Stimulated activated memory B cell treated with anti-CD40 and anti-IgM and Interleukin-4, amounts not matched to agents 10 μg/mL and 1 μg/mL and 100 μg/mL, for 72 hours (primary cell): ENCODE measurements around the gene FHIT.

Experiments used
- ATAC-seq: fragments of 150-1000 bp; cut with Tn5 transposase; 2 replicates; pipeline ENCODE4 v1.10.0; 2021
- H3K27ac Mint-ChIP-seq: one replicate; pipeline ENCODE4 v1.8.0; 2022; ENCODE audit warnings: mild to moderate bottlenecking, mixed read lengths
- H3K27me3 Mint-ChIP-seq: one replicate; pipeline ENCODE4 v1.8.0; 2022; ENCODE audit warnings: mixed read lengths
- H3K36me3 Mint-ChIP-seq: one replicate; pipeline ENCODE4 v1.8.0; 2022; ENCODE audit warnings: mixed read lengths
- H3K4me1 Mint-ChIP-seq: one replicate; pipeline ENCODE4 v1.8.0; 2022; ENCODE audit warnings: mixed read lengths
- H3K4me3 Mint-ChIP-seq: one replicate; pipeline ENCODE4 v1.8.0; 2022; ENCODE audit warnings: mild to moderate bottlenecking, moderate library complexity, mixed read lengths
- H3K9me3 Mint-ChIP-seq: one replicate; pipeline ENCODE4 v1.8.0; 2022; ENCODE audit warnings: mixed read lengths

FHIT gene

GRCh38 chr3:60955034-60955433, 296.2 kb downstream of the FHIT start:
- no peak overlapping the region for H3K27ac Mint-ChIP-seq
- H3K36me3 Mint-ChIP-seq = peaks cover 6% of the 10 kb centered on the region
- no peak overlapping the region for H3K4me3 Mint-ChIP-seq
- peaks cover 16% of the 10 kb centered on the region for H3K9me3 Mint-ChIP-seq
- H3K27me3 Mint-ChIP-seq = no peaks in the 10 kb centered on the region
- no peaks in the 10 kb centered on the region for H3K4me1 Mint-ChIP-seq
- ATAC-seq = no peak

- ATAC-seq = no peak
- no peak overlapping the region for H3K27ac Mint-ChIP-seq
- no peaks in the 10 kb centered on the region for H3K27me3 Mint-ChIP-seq
- peaks cover 6% of the 10 kb centered on the region for H3K36me3 Mint-ChIP-seq
- H3K9me3 Mint-ChIP-seq = peaks cover 12% of the 10 kb centered on the region
- no peaks in the 10 kb centered on the region for H3K4me1 Mint-ChIP-seq
- H3K4me3 Mint-ChIP-seq = no peak overlapping the region
Measured at GRCh38 chr3:60954048-60954447, 297.2 kb downstream of the FHIT start.

- Mint-ChIP-seq H3K36me3 (peaks cover 6% of the 10 kb centered on the region), H3K9me3 (peaks cover 12% of the 10 kb centered on the region), H3K4me1 (no peaks in the 10 kb centered on the region), H3K27ac (no peak overlapping the region), H3K27me3 (no peaks in the 10 kb centered on the region), H3K4me3 (no peak overlapping the region)
- no peak for ATAC-seq
Measured at GRCh38 chr3:60953351-60953750, 297.9 kb downstream of the FHIT start.

- H3K27ac Mint-ChIP-seq = no peak overlapping the region
Measured at GRCh38 chr3:60952055-60952454, 299.2 kb downstream of the FHIT start.

GRCh38 chr3:60949146-60949545, 302.1 kb downstream of the FHIT start:
- Mint-ChIP-seq H3K27ac (no peak overlapping the region), H3K9me3 (no peaks in the 10 kb centered on the region), H3K4me3 (no peak overlapping the region)

More at GRCh38 chr3:60952055-60952454, 299.2 kb downstream of the FHIT start:
- ATAC-seq = no peak
- Mint-ChIP-seq H3K36me3 (peaks cover 5% of the 10 kb centered on the region), H3K27me3 (no peaks in the 10 kb centered on the region), H3K4me1 (no peaks in the 10 kb centered on the region), H3K4me3 (no peak overlapping the region), H3K9me3 (peaks cover 12% of the 10 kb centered on the region)

GRCh38 chr3:60948488-60948887, 302.8 kb downstream of the FHIT start:
- Mint-ChIP-seq H3K36me3 (no peaks in the 10 kb centered on the region), H3K4me3 (no peak overlapping the region), H3K9me3 (no peaks in the 10 kb centered on the region), H3K4me1 (no peaks in the 10 kb centered on the region), H3K27ac (no peak overlapping the region), H3K27me3 (no peaks in the 10 kb centered on the region)
- ATAC-seq = no peak

More at GRCh38 chr3:60949146-60949545, 302.1 kb downstream of the FHIT start:
- Mint-ChIP-seq H3K4me1 (no peaks in the 10 kb centered on the region), H3K27me3 (no peaks in the 10 kb centered on the region), H3K36me3 (no peaks in the 10 kb centered on the region)
- no peak for ATAC-seq

- no peaks in the 10 kb centered on the region for H3K9me3 Mint-ChIP-seq
- no peak overlapping the region for H3K4me3 Mint-ChIP-seq
- no peaks in the 10 kb centered on the region for H3K4me1 Mint-ChIP-seq
- no peak overlapping the region for H3K27ac Mint-ChIP-seq
- H3K27me3 Mint-ChIP-seq = no peaks in the 10 kb centered on the region
- no peaks in the 10 kb centered on the region for H3K36me3 Mint-ChIP-seq
- ATAC-seq = no peak
Measured at GRCh38 chr3:60935709-60936108, 315.5 kb downstream of the FHIT start.

GRCh38 chr3:60933824-60934223, 317.4 kb downstream of the FHIT start:
- Mint-ChIP-seq H3K36me3 (no peaks in the 10 kb centered on the region), H3K27ac (no peak overlapping the region), H3K4me1 (no peaks in the 10 kb centered on the region), H3K27me3 (no peaks in the 10 kb centered on the region), H3K4me3 (no peak overlapping the region), H3K9me3 (no peaks in the 10 kb centered on the region)
- ATAC-seq = no peak

GRCh38 chr3:60932643-60933042, 318.6 kb downstream of the FHIT start:
- H3K9me3 Mint-ChIP-seq = no peaks in the 10 kb centered on the region
- no peak for ATAC-seq
- no peaks in the 10 kb centered on the region for H3K4me1 Mint-ChIP-seq
- no peak overlapping the region for H3K4me3 Mint-ChIP-seq
- H3K27me3 Mint-ChIP-seq = no peaks in the 10 kb centered on the region
- H3K36me3 Mint-ChIP-seq = peaks cover 4% of the 10 kb centered on the region
- no peak overlapping the region for H3K27ac Mint-ChIP-seq

GRCh38 chr3:60932170-60932569, 319.1 kb downstream of the FHIT start:
- no peaks in the 10 kb centered on the region for H3K9me3 Mint-ChIP-seq
- H3K27ac Mint-ChIP-seq = no peak overlapping the region
- peaks cover 8% of the 10 kb centered on the region for H3K36me3 Mint-ChIP-seq
- H3K27me3 Mint-ChIP-seq = no peaks in the 10 kb centered on the region
- no peaks in the 10 kb centered on the region for H3K4me1 Mint-ChIP-seq
- no peak for ATAC-seq
- no peak overlapping the region for H3K4me3 Mint-ChIP-seq

GRCh38 chr3:60931452-60931851, 319.8 kb downstream of the FHIT start:
- Mint-ChIP-seq H3K36me3 (peaks cover 14% of the 10 kb centered on the region), H3K4me1 (no peaks in the 10 kb centered on the region), H3K9me3 (peaks cover under 1% of the 10 kb centered on the region), H3K27me3 (no peaks in the 10 kb centered on the region), H3K4me3 (no peak overlapping the region), H3K27ac (no peak overlapping the region)
- no peak for ATAC-seq

- Mint-ChIP-seq H3K27ac (no peak overlapping the region), H3K27me3 (no peaks in the 10 kb centered on the region), H3K36me3 (peaks cover 8% of the 10 kb centered on the region), H3K4me1 (no peaks in the 10 kb centered on the region), H3K9me3 (peaks cover 5% of the 10 kb centered on the region), H3K4me3 (no peak overlapping the region)
- no peak for ATAC-seq
Measured at GRCh38 chr3:60920519-60920918, 330.7 kb downstream of the FHIT start.

- no peaks in the 10 kb centered on the region for H3K27me3 Mint-ChIP-seq
- H3K27ac Mint-ChIP-seq = no peak overlapping the region
- H3K4me3 Mint-ChIP-seq = no peak overlapping the region
- no peak for ATAC-seq
- no peaks in the 10 kb centered on the region for H3K36me3 Mint-ChIP-seq
- no peaks in the 10 kb centered on the region for H3K4me1 Mint-ChIP-seq
- no peaks in the 10 kb centered on the region for H3K9me3 Mint-ChIP-seq
Measured at GRCh38 chr3:60919296-60919695, 332.0 kb downstream of the FHIT start.

- no peak for ATAC-seq
- Mint-ChIP-seq H3K4me3 (no peak overlapping the region), H3K36me3 (no peaks in the 10 kb centered on the region), H3K9me3 (no peaks in the 10 kb centered on the region), H3K4me1 (no peaks in the 10 kb centered on the region), H3K27ac (no peak overlapping the region), H3K27me3 (no peaks in the 10 kb centered on the region)
Measured at GRCh38 chr3:60917141-60917540, 334.1 kb downstream of the FHIT start.

- no peaks in the 10 kb centered on the region for H3K4me1 Mint-ChIP-seq
- ATAC-seq = no peak
- peaks cover under 1% of the 10 kb centered on the region for H3K36me3 Mint-ChIP-seq
- no peaks in the 10 kb centered on the region for H3K9me3 Mint-ChIP-seq
- H3K27ac Mint-ChIP-seq = no peak overlapping the region
- H3K4me3 Mint-ChIP-seq = no peak overlapping the region
- H3K27me3 Mint-ChIP-seq = no peaks in the 10 kb centered on the region
Measured at GRCh38 chr3:60916546-60916945, 334.7 kb downstream of the FHIT start.

GRCh38 chr3:60913474-60913873, 337.8 kb downstream of the FHIT start:
- Mint-ChIP-seq H3K36me3 (peaks cover 6% of the 10 kb centered on the region), H3K27me3 (no peaks in the 10 kb centered on the region), H3K27ac (no peak overlapping the region), H3K4me1 (no peaks in the 10 kb centered on the region), H3K9me3 (peaks cover 3% of the 10 kb centered on the region), H3K4me3 (no peak overlapping the region)
- ATAC-seq = no peak

GRCh38 chr3:60912876-60913275, 338.4 kb downstream of the FHIT start:
- Mint-ChIP-seq H3K27ac (no peak overlapping the region), H3K9me3 (peaks cover 3% of the 10 kb centered on the region), H3K4me3 (no peak overlapping the region), H3K36me3 (peaks cover 6% of the 10 kb centered on the region), H3K27me3 (no peaks in the 10 kb centered on the region), H3K4me1 (no peaks in the 10 kb centered on the region)
- no peak for ATAC-seq
